Activated CD8-positive, alpha-beta T cell treated with anti-CD3 and anti-CD28 coated beads, Interleukin-2, amount 10 ng/mL, durations not matched to agents 7 days and 5 days (primary cell): ENCODE data around the gene DLX3. TPM values are rescaled to one million over a fixed set of nuclear protein-coding genes. Genes with fewer than 3 reads are reported as not detected.

Experiments used
- ATAC-seq: fragments of 150-1000 bp; cut with Tn5 transposase; one replicate; pipeline ENCODE4 v1.10.0; 2021; ENCODE audit warnings: moderate library complexity
- CTCF ChIA-PET: fragments of 350-600 bp; sonication (Branson Sonifier 250); formaldehyde crosslinking; loops from one replicate; lab custom pipeline; 2021; ENCODE audit warnings: antibody characterized with exemption; lab: Charles Lee
- POLR2A ChIA-PET: fragments of 350-600 bp; sonication (Branson Sonifier 250); formaldehyde crosslinking; loops from one replicate; lab custom pipeline; 2021; ENCODE audit warnings: antibody characterized with exemption; lab: Charles Lee
- DNase-seq: peaks from one replicate; pipeline ENCODE4 v3.0.0-alpha.2; 2020
- H3K27ac Mint-ChIP-seq: one replicate; pipeline ENCODE4 v1.8.0; 2021; ENCODE audit warnings: mild to moderate bottlenecking, mixed read lengths
- H3K27me3 Mint-ChIP-seq: one replicate; pipeline ENCODE4 v1.8.0; 2021; ENCODE audit warnings: low read depth, mixed read lengths
- H3K36me3 Mint-ChIP-seq: one replicate; pipeline ENCODE4 v1.8.0; 2021; ENCODE audit warnings: low read depth, mixed read lengths
- H3K4me1 Mint-ChIP-seq: one replicate; pipeline ENCODE4 v1.8.0; 2021; ENCODE audit warnings: low read depth, mixed read lengths
- H3K4me3 Mint-ChIP-seq: one replicate; pipeline ENCODE4 v1.8.0; 2021; ENCODE audit warnings: mild to moderate bottlenecking, mixed read lengths
- H3K9me3 Mint-ChIP-seq: one replicate; pipeline ENCODE4 v1.8.0; 2022; ENCODE audit warnings: mixed read lengths; ENCODE audit not compliant: insufficient read depth
- total RNA-seq, 2 experiments: library from RNA; stranded (reverse); gene quantifications; one replicate each; pipeline ENCODE4 v1.2.3, GENCODE V29; 2021

The DLX3 gene
- total RNA-seq, 2 experiments from 2014 or later, result not detected

DNA sequence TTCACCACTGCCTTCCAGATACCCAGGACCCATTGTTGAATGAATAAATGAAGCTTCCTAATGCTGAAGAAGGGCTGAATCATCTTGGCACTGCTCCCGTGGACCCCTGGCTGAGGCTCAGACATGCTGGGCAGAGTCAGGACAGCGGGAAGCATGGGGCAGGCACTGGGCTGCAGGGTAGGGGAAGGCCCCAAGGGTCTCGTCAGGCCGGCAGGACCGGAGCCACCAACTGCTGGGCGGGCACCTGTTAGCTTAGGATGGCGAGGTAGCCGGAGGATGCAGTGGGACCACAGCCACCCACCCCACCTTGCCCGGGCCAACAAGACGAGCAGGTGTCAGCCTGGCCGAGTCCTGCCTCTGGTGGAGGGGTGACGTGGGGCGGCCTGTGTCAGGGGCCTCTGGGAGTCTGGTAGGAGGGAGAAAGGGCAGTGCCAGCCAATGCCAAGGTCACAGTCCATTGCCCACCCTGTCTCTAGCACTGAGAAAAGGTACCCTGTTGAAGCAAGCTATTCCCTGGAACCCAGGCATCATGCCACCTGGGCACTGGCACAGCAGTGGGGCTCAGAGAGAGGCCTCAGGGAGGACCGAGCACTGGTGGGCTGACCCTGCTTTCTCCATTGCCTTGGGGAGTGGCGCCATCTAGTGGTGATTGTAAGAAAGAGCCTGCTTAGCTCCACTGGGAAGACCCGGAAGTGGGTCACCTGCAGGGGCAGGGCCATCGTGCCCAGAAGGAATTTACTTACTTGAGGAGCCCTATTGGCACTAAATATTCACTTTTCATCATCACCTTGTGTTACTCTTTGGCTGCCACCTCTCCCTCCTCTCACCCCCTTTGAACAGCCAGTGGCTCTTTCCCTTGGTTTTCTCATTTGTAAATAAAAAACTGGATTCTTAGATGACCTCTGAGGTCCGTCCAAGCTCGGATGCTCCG is 3.0 kb upstream of the DLX3 start:
- Mint-ChIP-seq H3K27me3 (peaks cover 57% of the 10 kb centered on the region), H3K4me3 (no peak overlapping the region), H3K27ac (no peak overlapping the region), H3K9me3 (no peaks in the 10 kb centered on the region), H3K4me1 (peaks cover 30% of the 10 kb centered on the region), H3K36me3 (no peaks in the 10 kb centered on the region)
- CTCF ChIA-PET, result interaction anchor here (0.6 to 7.7 kb wide), 62 partner anchors 9 to 441 kb away, joined by 3 to 194 read pairs (median 5); partner anchors contain the start of genes ITGA3, SLC35B1 and TAC4
- ATAC-seq, result peak; percentile 86
- DNase-seq, result peak; percentile 92
- POLR2A ChIA-PET, result interaction anchor here (0.5 to 1.0 kb wide), 2 partner anchors 167 to 431 kb away, joined by 3 to 4 read pairs; no protein-coding TSS in a partner anchor

DNA sequence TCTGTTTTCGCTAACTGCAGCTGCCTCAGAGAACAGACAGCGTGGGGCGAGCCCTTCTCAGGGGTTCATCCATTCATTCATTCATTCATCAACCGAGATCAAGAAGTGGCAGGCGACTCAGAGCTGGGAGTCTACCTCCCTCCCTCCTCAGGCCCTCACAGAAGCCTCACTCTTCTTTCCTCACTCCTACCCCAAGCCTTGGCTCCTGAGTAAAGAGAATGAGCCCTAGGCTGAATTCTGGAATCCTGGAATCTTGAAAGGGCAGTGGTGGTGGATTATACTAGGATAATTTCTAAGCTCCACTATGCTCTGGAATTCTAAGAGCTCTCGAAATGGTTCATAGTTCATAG is 2.3 kb upstream of the DLX3 start:
- no peak overlapping the region for H3K27ac Mint-ChIP-seq
- DNase-seq (no peak), ATAC-seq (no peak)
- CTCF ChIA-PET, result interaction anchor here (0.8 to 7.7 kb wide), 49 partner anchors 9 to 441 kb away, joined by 3 to 194 read pairs (median 6); partner anchors contain the start of gene SLC35B1
- H3K36me3 Mint-ChIP-seq, result no peaks in the 10 kb centered on the region
- no peak overlapping the region for H3K4me3 Mint-ChIP-seq
- peaks cover 65% of the 10 kb centered on the region for H3K27me3 Mint-ChIP-seq
- POLR2A ChIA-PET, result no interaction called here
- H3K9me3 Mint-ChIP-seq, result no peaks in the 10 kb centered on the region
- H3K4me1 Mint-ChIP-seq, result peaks cover 32% of the 10 kb centered on the region

DNA sequence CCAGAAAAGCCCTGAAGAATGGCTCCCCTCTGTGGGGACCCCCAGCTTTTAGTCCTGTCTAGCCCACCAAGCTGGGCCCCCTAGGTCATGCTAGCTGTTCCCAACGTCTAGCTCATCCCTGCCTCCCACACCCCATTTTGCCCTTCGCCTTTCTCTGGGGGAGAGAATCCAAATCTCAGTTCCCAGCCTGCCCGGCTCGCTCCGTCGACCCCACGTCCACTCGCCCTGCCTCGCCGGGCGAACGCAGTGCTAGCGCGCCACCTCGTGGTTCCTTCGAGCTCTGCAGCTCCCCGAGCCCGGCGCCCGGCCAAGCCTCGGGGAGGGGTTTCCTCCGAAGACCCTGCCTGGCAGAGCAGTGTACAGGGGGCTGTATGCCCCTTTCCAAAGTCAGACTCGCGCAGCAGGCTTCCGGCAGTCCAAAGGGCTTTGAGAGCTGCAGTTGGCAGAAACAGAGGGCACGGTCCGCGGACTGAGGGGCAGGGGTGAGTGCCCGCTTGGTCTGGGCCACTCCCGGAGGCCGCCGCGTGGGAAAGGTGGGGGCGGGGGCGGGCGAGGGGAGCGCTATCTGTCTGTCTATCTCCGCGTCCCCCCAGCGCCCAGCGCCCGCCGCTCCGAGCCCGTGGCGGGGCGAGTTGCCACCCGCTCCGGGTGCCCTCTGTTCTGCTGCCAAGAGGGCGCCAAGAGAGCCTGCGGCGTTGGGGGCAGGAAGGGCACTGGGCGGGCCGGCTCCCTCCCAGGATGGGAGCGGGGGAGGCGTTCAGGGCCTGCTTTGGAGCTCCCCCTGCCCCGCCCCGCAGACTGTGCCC is 1.7 kb upstream of the DLX3 start:
- no peak overlapping the region for H3K27ac Mint-ChIP-seq
- DNase-seq, result peak; percentile 70
- peak overlapping the region; percentile 43 for H3K4me3 Mint-ChIP-seq
- POLR2A ChIA-PET, result no interaction called here
- H3K36me3 Mint-ChIP-seq, result no peaks in the 10 kb centered on the region
- peaks cover 32% of the 10 kb centered on the region for H3K4me1 Mint-ChIP-seq
- ATAC-seq, result peak; percentile 38
- peaks cover 68% of the 10 kb centered on the region for H3K27me3 Mint-ChIP-seq
- H3K9me3 Mint-ChIP-seq, result no peaks in the 10 kb centered on the region
- CTCF ChIA-PET, result interaction anchor here (0.6 to 7.7 kb wide), 60 partner anchors 8 to 440 kb away, joined by 3 to 194 read pairs (median 4); partner anchors contain the start of genes DLX4, FAM117A and SLC35B1

DNA sequence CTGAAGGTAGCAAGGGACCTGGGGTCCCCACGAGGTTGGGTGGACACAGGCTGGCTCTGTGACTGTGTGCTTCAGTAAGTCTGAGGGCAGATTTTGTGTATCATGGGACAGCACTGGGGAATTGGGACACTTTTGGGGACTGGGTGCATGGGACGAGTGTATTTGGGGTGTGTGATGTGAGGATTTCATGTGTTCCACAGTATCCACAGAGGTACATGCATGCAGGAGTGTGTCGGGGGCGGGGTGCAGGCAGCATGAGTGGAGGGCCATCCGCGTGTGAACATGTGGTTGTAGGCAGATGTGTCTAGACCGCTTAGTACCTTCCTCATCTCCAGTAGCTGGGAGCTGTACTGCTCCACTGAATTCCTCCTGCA is 1.1 kb upstream of the DLX3 start:
- ATAC-seq (no peak), DNase-seq (no peak)
- Mint-ChIP-seq H3K9me3 (no peaks in the 10 kb centered on the region), H3K27me3 (peaks cover 67% of the 10 kb centered on the region), H3K4me3 (no peak overlapping the region), H3K27ac (no peak overlapping the region), H3K36me3 (no peaks in the 10 kb centered on the region), H3K4me1 (peaks cover 32% of the 10 kb centered on the region)
- ChIA-PET CTCF (interaction anchor here (0.8 to 7.7 kb wide), 49 partner anchors 8 to 440 kb away, joined by 3 to 194 read pairs (median 5); partner anchors contain the start of genes FAM117A and SLC35B1), POLR2A (no interaction called here)

DNA sequence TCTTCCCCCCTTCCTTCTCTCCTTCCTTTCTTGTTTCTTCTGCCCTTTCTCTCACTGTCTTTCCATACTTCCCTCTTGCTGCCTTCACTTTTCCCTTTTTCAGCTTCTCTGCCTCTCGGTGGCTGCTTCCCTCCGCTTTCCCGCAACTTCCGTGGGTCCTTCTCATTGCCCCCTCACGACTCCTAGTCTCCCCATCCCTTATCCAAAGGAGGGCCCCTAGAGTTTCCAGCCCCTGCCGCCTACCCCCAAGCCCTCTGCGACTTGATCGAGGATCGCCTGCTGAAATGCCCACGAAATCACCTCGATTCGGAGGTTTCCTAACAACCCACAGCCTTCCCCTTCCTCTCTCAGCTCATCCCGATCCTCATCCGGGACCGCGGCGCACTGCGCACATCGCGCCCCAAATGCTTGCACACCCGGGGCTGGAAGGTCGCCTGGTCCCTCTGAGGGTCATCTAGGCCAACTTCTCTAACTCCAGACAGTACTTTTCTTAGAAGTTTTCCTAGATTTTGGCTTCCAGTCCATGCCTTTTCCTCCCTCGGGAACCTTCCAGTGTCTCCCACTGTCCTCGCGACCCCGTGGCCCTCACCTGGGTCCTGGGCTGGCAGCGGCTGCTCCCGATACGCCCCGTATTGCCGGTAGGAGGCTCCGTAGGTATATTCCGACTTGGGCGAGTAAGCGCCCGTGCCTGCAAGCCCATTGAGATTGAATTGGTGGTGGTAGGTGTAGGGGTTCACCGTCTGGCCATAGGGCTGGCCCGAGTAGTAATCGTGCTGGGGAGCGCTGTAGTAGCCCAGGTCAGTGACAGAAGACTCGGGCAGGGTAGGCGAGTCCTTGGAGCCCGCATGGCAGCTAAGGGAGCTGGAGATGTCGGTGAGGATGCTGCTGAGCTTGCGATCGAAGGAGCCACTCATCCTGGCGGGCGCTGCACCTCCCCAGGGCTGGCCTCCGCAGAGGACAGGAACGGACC is 654 bp downstream of the DLX3 start:
- Mint-ChIP-seq H3K9me3 (no peaks in the 10 kb centered on the region), H3K27me3 (peaks cover 71% of the 10 kb centered on the region), H3K4me3 (peak overlapping the region; percentile 61), H3K4me1 (peaks cover 36% of the 10 kb centered on the region), H3K36me3 (no peaks in the 10 kb centered on the region), H3K27ac (no peak overlapping the region)
- ChIA-PET POLR2A (interaction anchor here (0.6 kb wide), 1 partner anchor 18 kb away, joined by 5 read pairs; no protein-coding TSS in a partner anchor), CTCF (interaction anchor here (1.0 to 7.7 kb wide), 5 partner anchors 17 to 134 kb away, joined by 4 to 194 read pairs (median 129); partner anchors contain the start of gene PDK2)
- DNase-seq (no peak), ATAC-seq (no peak)

DNA sequence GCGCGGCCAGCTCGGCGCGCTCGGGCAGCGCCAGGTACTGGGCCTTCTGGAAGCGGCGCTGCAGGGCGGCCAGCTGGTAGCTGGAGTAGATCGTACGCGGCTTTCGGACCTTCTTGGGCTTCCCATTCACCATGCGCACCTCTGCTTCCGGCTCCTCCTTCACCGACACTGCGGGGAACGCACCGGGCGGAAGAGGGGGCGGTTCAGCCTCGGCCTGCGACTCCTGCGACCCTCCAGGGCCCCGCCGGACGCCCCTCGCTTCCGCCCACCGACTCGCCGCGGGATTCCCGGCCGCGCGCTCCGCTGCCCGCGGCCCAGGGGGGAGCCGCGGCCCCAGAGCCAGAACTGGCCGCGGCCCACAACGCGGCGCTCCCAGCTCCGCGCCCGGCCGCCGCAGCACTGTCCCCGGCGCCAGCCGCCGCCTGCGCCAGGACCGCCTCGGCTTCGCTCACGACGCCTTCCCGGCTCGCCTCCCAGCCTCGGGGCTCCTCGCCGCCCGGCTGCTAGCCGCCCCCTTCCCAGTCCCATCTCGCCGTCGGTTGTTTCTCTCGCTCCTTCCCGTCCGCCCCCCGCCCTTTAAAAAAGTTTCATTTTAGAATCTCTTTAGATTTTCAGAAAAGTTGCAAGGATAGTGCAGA is 1.5 kb downstream of the DLX3 start:
- H3K9me3 Mint-ChIP-seq, result no peaks in the 10 kb centered on the region
- CTCF ChIA-PET, result interaction anchor here (5.8 to 7.7 kb wide), 3 partner anchors 16 to 133 kb away, joined by 45 to 194 read pairs (median 129); no protein-coding TSS in a partner anchor
- ATAC-seq, result peak; percentile 46
- no peak overlapping the region for H3K27ac Mint-ChIP-seq
- POLR2A ChIA-PET, result no interaction called here
- peak overlapping the region; percentile 61 for H3K4me3 Mint-ChIP-seq
- H3K4me1 Mint-ChIP-seq, result peaks cover 33% of the 10 kb centered on the region
- DNase-seq, result peak; percentile 46
- H3K27me3 Mint-ChIP-seq, result peaks cover 76% of the 10 kb centered on the region
- H3K36me3 Mint-ChIP-seq, result no peaks in the 10 kb centered on the region

DNA sequence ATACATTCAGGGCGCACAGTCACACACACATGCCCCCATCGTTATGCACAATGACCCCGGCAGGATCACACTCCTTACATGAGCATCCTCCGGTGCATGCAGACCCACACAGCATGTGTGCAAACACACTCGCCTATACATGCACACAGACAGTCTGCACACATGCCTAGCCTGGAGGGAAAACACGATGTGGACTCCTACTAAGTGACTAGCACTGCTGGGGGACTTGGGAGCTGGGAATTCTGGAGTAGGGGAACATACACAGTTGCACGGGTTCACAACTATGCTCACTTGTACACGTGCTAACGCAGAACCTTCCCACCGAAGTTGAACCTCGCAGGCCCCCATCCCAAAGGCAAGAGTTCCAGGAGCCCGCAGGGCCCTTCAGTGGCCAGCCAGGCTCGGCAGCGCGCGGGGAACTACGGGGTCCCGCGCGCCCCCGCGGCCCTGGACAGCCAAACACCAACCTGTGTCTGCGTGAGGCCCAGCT is 2.0 kb downstream of the DLX3 start:
- no peak for DNase-seq
- Mint-ChIP-seq H3K27me3 (peaks cover 81% of the 10 kb centered on the region), H3K27ac (no peak overlapping the region), H3K9me3 (no peaks in the 10 kb centered on the region), H3K36me3 (no peaks in the 10 kb centered on the region), H3K4me1 (peaks cover 30% of the 10 kb centered on the region), H3K4me3 (no peak overlapping the region)
- POLR2A ChIA-PET, result no interaction called here
- ATAC-seq, result no peak
- CTCF ChIA-PET, result interaction anchor here (6.8 to 7.7 kb wide), 2 partner anchors 41 to 133 kb away, joined by 129 to 194 read pairs; no protein-coding TSS in a partner anchor

DNA sequence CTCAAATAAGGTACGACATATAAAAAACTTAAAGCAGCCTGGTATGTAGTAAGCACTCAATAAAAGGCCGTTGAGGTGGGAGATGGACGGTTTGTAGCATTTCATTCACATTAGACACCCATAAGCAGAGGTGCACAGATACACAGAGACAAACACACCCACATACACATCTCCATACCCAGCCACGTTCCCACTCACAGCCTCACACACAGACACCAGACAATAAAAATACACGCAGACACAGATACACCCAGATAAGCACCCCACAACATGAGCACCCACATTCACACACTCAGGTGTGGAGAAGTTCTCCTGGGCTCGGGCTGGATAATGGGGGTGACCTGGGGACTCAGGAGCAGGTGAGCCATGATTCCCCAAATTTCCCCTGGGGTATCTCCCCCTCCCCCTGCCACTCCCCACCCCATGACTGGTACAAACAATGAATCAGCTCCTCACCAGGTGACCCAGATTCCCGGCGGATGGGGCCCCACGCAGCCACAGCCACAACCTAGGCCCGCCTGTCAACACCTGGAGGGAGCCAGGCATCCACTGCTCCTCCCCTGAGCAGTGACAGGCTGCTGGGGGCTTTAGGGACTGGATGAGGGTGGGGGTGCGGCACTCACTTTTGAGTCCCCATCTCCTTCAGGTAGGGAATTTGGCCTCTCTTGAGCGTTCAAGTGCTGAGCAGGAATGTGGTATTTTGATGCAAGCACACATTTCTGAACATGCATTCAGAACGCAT is 2.7 kb downstream of the DLX3 start:
- DNase-seq (no peak), ATAC-seq (no peak)
- Mint-ChIP-seq H3K9me3 (no peaks in the 10 kb centered on the region), H3K4me1 (peaks cover 29% of the 10 kb centered on the region), H3K36me3 (no peaks in the 10 kb centered on the region), H3K27me3 (peaks cover 84% of the 10 kb centered on the region), H3K4me3 (no peak overlapping the region), H3K27ac (no peak overlapping the region)
- POLR2A ChIA-PET, result no interaction called here
- CTCF ChIA-PET, result interaction anchor here (1.4 to 7.7 kb wide), 3 partner anchors 40 to 132 kb away, joined by 4 to 194 read pairs (median 129); no protein-coding TSS in a partner anchor

DNA sequence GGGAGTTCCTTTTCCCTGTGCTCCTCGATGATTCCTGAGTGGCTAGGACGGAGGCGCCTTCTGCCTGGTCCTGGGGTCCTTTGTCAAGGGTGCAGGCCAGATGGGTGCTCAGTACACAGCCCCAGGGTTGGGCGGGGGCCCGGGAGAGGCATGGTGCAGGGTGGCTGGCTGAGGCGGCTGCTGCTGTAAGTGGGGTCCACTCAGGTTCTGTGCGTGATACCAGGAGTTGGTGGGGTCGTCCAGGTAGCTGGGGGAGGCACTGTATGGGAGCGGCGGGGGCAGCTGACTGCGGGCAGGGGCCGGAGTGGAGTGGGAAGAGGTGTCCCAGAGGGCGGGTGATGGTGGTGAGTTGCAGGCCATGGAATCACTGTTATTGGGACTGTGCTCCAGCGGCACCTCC is 3.6 kb downstream of the DLX3 start:
- ChIA-PET POLR2A (no interaction called here), CTCF (interaction anchor here (1.4 kb wide), 1 partner anchor 39 kb away, joined by 4 read pairs; no protein-coding TSS in a partner anchor)
- DNase-seq, result no peak
- ATAC-seq, result no peak
- Mint-ChIP-seq H3K4me1 (peaks cover 24% of the 10 kb centered on the region), H3K27me3 (peaks cover 88% of the 10 kb centered on the region), H3K4me3 (no peak overlapping the region), H3K36me3 (no peaks in the 10 kb centered on the region), H3K27ac (no peak overlapping the region), H3K9me3 (no peaks in the 10 kb centered on the region)
